Stimulated activated CD4-positive, alpha-beta T cell treated with anti-CD3 and anti-CD28 coated beads, Interleukin-2, amount 100 ng/mL, for 48 hours (primary cell): ENCODE data around the gene B3GALT4.

Experiments
- DNase-seq, 2 donors: peaks; one replicate each; pipeline ENCODE4 v3.0.0-alpha.2; 2020

Gene B3GALT4

DNA sequence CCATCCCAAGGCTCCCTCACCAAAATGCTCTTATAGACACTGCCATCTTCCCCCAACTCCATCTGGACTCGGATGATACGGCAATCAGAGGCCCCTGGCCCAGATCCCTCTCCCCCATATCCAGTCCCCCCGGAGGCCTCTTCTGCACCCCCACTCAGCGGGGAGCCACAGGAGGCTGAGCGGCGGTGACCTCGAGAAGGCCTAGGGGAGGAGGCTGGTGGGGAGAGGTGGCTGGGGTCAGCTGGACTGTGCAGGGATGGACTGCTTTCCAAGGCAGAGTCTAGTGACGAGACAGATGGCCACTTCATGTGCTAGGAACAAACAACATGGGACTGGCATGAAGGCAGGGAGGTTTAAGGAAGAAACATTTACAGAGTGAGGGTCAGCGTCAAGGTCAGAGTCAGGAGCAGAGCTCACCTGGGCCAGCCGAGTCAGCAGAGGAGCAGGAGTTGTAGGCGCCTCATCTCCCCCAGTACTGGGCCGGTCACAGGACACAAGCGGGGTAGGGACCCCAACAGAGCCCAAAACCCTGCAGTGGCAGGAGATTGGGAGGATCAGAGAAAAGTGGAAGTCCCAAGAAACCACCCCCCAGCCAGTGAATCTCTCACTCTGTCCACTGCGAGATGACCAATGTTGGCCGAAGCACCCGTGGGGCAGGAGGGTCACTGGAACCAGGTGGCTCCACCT, 16.2 kb downstream of the B3GALT4 start:
- no peak for DNase-seq

DNA sequence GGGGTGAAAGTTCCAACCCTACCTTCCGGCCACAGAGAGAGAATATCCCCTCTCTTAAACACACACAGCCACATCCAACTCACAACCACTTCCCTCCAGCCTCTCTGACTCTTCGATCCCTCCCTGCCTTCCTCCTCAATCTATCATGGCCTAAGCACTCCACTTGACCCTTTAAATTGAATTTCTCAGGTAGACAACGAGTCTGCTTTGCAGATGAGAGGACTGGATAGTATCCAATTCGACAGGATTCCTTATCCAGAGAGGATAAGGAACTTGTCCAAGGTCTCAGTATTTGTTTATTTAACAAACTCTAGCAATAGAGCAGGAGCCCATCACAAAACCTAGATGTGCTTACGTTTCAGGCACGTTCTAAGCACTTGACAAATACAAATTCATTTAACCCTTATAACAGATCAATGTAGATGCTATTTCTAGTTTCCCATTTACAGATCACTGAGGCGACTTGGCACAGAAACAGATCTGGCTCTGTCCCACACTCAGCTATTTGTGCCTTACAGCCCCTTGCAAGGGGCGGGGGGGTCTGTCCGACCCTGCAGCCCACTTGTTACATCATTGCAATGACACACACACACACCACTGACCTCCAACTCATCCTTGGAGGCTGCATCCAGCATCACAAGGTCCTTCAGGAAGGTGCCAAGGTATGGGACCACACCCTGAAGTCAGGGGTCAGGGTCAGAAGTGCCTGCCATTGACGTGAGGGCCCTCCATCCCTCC, 17.3 kb downstream of the B3GALT4 start:
- no peak for DNase-seq

DNA sequence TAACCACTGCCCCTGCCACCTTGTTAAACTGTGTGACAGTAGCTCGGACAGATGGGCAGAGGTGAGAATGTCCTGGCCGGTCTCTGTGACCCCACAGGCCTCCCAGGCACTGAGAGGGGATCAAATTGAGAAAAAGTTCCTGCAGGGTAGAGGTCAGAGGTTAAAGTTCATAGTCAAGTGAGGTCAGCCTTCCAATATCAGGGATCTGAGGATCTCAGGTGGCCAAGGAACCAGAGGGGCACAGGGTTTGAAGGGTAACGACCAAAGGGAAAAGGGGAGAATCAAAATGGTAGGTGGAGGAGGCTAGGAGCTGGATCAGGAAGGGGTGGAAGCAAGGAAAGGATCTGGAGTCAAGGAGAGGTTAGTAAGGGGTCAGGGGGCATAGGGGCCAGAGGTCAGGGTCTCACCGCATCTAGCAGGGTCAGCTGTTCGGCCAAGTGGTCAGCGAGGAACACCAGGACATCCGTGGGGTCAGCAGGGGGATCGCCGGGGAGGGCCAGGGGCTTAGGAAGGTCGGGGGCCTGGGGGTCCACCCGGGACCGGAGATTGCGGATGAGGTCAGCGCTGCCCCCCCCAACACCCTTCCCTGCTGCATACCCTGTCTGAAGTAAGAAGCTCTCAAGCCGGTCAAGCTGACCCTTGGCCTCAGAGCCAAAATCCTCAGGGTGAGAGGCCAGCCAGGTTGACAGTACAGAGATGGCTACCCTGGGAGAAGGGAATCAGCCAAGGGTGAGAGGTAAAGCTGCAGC, 18.9 kb downstream of the B3GALT4 start:
- DNase-seq = no peak

DNA sequence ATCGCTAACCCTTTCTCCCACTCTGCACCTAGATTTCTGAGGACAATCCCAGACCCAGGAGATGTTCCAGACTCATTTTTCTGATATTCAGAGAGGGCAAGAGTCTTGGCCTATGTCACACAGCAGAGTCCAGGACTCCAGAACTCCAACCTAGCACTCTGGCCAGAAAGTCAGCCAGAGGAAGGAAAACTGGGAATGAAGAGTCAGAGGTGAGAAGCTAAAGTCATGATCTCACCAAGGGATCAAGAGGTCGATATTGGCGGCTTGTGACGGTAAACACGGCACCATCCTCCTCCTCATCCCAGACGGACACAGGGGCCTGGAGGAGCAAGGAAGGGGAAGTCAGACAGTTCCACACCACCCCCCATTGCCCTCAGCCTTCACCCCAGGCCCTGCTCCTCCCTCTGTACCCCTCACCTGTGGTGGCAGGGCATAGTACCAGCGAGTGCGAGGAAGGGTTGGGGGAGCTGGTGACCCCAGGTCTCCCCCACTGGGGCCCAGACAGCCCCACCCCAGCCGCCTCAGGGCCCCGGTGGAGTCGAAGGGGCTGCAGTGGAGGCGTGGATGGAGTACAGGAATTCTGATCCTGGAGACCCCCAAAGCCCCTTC, 20.0 kb downstream of the B3GALT4 start:
- DNase-seq = no peak

DNA sequence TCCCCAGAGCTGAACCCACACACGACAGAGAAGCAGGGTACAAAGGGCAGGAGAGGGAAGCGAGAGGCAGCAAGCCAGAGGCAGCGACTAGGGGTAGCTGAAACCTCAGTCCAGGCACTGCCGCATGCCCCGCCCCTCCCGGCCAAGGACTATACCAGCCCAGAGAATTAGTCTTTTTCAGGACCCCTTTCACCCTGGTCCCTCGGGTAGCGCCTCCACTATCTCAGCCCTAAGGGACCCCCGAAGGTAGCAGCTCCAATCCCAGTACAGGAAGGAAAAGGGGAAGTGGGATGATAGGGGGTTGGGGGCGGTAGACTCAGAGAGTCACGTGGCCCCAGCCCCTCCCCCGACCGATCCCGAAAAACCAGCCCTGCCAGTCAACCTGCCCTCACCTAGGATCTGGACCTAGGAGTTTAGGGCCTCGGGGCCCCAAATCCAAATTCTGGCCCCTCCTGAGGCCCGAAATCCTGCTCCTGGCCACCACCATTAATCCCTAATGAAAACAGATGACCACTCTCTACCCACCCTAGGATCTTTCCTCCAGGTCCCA, 20.6 kb downstream of the B3GALT4 start:
- DNase-seq = no peak

DNA sequence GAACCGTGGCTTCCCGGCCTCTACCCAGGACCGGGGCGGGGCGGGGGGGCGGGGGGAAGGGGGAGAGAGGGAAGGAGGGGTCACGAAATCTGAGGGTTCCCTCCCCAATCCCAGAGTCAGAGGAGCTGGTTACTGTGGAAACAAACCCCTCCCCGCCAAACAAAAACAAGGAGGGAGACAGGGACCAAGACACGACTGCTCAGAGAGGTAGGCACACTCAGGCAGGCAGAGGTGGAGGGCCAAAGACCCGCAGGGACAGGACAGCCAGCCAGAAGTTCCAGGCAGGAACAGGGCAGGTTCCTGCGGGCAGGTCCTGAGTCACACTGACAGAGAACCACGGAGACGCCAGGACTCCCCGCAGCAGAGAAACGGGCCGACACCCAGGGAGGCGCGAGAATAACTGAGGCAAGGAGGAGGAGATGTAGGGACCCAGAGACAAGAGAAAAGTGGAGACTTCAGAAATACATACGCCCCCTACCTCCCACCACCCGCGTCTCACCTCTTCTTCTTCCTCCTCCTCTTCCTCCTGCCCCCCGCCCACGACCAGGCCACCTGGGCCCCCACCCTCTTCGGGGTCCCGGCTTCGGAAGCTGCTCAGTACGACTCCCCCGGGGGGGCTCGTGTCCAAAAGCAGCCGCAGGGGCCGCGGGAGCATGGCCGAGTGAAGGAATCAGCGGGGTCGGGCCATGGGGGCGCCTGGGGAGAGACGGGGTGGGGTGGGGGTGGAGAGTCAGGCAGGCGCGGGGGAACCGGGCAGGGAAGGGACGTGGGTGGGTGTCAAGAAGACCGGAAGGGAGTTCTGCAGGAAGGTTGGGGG, 21.2 kb downstream of the B3GALT4 start:
- DNase-seq = peak in 1 of 2 donors; percentile 62

DNA sequence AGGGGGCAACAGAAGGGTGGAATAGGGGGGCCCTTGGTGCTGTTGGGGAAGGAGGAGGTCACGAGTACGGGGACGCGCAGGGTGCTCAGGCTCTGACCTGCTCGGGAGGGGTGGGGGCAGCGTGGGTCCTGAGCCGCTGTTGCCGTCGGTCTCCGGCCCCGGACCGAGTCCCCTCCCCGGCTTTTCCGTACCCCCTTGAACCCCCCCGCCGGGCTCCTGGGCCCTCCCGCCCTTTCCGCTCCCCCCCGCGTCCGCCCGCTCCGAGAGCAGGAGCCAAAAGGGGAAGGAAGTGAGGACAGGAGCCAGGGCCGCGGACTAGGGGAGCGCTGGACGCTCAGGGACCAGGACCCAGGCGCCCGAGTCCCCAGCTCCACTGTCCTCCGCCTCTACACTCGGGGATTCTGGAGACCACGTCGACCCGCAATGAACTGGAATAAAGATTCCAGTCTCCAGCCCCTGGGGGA, 21.9 kb downstream of the B3GALT4 start, which contains the start of gene RGL2:
Gene RGL2, minus strand, starts transcription at position 170 of the 464 bp plus-strand sequence. CDS start 332 bp downstream, outside the sequence.
- DNase-seq = no peak

DNA sequence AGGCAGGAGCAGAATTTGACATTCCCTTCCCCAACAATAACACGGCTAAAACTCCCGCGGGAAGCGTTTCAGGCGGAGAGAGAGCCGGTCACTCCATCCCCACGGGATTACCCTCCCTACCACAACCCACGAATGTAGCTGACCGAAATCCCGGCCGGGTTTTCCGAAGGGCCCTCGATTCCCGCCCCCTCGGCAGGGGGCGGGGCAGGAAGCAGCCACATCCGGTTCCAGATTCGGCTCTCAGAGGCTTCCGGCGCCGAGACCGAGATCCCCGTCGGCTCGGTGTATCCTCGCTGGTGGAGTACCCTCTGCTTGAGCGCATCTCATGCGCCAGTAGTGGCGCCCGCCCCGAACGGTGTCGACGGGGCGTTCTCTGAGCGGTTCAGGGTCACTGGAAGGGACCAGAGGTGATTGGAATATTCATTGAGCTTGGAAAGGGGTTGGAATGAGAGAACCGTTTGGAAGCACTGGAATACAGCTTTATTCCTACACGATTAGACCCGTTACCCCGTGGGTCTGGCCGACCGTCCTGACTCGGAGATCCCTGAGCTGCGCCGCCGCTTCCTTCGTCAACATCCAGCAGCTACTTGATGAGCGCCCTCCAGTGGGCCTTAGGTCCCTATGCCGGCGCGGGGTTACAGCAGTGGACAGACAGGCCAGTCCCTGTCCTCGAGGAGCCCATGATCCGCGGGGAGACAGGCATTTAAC, 22.5 kb downstream of the B3GALT4 start:
- DNase-seq = peak; percentile 91 to 92

DNA sequence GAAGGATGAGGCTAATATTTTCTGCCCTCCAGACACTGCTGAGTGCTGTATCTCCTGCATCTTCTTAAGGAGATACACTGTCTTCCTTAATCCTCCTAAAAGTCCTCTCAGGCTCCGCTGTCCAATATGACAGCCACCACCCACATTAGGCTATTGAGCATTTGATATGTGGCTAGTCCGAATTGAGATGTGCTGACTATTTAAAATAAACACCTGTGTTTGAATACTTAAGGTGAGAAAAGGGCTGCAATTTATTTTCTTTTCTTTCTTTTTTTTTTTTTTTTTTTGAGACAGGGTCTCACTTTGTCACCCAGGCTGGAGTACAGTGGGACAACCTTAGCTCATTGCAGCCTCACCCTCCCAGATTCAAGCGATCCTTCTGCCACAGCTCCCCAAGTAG, 25.0 kb downstream of the B3GALT4 start:
- no peak for DNase-seq

DNA sequence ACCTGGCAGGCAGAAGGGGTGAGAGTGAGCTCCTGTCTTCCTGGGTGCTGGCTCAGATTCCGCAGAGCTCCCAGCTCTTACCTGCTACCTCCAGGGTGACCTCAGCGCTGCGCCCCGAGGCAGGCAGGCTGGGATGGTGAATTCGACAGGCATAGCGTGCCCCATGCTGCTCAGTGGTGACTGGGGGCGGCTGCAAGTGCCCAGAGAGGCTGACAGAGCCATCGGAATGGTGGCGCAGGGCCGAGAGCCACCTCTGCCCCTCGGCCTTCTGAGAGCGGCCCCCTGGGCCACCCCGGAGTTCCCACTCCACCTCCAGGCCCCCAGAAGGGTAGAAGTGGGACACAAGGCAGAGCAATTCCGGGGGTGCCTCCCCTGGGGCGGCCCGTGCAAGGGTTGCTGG, 27.3 kb downstream of the B3GALT4 start:
- DNase-seq = no peak

DNA sequence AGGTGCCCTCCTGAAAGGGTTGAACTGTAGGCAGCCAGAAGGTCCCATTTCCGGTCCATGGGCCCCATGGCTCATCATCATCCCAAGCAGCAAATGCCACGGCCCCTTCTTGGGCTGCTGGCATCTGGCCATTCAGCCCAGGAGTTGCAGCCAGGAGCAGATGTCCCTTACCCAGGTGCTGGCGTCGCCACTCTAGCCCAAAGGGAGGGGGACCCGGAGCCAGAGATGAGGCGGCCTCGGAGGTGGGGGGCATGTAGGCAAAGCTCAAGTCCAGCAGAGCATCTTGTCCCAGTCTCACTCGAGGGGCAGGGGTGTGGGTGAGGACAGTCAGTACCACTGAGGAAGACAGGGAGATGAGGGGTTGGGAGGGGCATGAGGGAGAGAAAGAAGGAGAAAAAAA, 28.1 kb downstream of the B3GALT4 start:
- no peak for DNase-seq

DNA sequence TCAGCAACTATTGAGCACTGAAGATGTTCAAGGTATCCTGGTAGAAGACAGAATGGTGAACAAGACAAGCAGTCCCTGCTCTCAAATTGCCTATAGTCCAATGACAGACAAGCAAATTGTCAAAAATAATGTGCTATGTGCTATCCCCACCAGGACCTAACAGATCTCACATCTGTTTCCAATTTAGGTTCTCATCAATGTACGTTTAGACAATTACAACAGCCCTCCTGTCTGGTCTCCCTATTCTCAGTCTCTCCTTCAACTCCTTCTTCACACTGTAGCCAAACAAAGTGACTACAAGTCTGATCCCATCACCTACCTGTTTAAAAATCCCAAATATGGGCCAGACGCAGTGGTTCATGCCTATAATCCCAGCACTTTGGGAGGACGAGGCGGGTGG, 29.4 kb downstream of the B3GALT4 start:
- DNase-seq = no peak

DNA sequence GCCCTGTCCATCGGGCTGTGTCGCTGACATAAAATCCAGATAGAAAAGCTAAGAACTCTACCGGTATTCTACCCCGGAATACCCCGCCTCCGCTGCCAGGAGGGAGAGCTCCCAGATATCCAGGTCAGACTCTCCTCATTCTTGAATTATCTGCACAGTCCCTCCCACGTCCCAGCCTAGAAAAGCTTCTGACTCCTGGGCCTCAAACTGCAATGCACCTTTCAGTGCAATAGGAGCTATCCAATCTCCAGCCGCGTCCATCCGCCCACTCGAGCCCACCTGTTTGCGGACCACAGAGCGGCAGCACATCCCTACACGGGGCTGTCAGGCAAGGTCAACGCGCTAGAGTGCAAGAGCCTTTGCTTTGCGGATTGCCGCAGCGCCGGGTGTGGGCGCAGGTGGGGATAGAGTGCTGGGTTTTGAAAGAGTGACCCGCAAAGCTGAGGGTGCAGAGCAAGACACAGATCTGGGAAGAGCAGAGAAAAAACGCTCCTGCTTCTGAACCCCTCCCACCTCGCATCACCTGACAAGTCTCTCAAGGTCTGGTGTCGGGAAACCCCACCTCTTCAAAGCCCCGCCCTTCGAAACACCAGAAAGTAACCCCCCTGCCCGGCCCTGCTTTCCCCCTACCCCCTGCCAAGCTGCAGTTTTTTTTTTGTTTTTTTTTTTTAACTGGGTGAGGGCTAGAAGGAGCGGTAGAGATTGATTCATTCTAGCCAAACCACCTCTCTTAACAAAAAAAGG, 35.6 kb downstream of the B3GALT4 start:
- peak; percentile 64 for DNase-seq

DNA sequence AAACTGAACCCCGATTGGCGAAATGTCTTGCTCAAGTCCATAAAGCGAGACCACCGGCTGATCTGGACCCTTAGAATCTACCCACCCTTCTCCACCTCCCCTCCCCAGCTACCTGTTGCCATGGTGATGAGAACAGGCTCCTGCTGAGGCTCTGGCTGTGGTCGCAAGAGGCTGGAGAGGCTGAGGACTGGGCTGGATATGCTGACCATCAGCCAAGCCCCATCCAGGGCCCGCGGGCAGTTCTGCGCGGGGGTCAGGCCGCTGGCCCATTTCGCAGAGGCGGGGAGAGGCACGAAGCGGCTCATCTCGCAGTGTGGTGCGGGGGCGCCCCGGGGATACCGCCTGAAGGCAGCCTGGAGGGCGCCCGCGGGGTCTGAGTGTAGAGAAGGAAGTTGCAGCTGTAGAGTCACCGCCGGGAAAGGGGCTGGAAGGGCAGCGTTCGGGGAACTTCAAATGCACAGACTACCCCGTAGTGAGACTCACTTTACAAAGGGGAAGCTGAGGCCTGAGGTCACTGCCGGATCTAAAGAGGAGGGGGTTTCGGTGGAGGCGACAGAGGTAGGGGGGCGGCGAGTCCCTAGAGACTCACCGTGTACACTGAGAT, 36.3 kb downstream of the B3GALT4 start:
- peak; percentile 32 to 34 for DNase-seq

DNA sequence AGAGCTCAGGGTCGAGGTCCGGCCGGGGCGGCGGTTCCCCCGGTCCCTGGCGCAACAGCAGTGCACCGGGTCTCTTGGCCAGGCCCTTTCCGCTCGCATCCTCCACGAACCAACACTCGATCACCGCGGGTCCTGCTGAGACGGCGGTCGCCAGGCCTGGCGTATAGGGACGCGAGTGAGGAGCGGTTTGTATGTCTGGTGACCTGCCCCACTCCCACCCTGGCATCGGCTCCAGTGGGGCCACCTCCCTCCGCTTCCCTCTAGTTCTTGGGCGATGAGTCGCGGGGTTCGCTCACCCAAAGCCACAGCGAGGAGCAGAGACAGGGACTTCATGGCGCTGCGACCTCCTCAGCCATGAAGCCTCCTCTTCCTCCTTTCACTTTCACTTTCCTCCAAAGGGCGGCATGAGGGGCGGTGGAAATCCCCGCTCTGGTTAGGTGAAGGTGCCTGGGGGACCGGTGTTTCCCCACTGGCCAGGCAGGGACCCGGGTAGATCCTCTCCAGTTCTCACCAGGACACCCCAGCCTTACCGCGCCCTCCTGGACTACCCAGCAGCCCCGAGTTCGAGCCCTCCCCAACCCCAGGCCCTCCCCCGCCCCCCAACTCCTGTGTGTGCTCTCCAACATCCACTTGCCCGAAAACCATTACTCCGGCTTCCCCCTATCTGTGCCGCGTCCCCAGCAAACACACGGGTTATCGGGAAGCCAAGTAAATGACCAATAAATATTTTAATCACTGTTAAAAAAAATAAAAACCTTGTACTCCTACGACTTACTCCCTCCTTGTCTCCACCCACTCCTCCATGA, 37.0 kb downstream of the B3GALT4 start, which contains the start of gene TAPBP:
Gene TAPBP, minus strand, starts transcription at position 370 of the 806 bp plus-strand sequence. Its CDS starts 37 bp downstream, at position 333.
- peak; percentile 64 to 69 for DNase-seq

DNA sequence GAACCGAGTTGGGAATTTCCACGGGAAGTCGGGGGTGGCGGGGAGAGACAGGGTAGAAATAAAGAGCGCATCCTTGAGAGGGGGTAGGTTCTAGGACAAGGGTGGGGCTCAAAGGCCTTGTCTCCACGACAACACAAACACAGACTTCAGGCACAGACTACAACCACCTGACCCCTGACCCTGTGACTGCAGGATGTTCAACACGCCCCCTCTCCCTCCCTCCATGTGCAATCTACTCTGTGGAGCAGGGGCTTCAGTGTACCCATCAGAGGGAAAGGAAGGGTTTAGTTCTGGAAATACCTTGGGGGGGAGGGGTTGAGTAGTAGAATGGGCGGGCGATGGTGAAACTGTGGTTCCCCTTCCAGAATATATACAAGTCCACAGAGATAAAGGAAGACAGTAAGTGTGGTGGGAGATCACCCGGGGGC, 37.6 kb downstream of the B3GALT4 start:
- DNase-seq = peak; percentile 41 to 45

DNA sequence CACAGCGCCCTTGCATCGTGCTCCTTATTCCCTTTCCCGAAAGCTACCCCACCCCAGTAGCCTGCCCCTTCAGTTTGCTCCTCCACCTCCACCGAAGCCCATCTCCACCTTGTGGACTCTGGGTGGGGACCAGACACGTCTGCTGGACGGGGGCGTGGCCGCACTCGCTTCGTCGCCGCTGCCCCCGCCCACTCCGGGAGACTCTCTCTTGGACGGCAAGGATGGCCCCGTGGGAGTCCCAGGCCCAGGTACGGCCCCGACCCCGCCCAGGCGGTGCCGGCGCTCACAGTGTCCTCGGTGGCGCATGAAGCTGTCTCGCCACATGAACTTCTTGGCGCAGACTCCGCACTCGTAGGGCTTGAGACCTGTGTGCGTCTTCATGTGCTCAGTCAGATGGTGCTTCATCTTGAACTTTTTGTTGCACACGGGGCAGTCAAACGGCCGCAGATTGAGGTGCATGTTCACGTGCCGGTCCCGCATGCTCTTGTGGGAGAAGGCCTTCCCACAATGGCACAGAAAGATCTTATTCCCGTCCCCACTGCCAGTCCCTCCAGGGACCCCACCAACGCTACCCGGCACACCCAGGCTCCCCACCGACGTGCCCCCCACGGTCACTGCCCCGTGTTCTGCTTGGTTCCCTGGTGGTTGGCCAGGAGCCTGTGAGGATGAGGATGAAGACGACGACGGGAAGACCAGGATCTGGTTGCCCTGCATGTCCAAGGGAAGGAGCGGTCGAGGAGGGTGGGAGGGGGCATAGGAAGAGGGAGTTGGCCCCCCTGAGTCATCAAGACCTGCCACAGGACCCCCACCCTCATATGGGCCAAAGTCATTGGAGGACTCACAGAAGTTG, 38.2 kb downstream of the B3GALT4 start:
- no peak for DNase-seq
